NCI-H2227 (cell line): ENCODE results near the gene CD28.
"Not testable (repeated sequence)": the region's sequence is repeated elsewhere in the genome, so short reads cannot be mapped to it uniquely, and the experiment has no call there.

Experiments used
- DNase-seq: peaks from one replicate; lab custom pipeline; 2025; ENCODE audit not compliant: unreplicated experiment; lab: John Stamatoyannopoulos, UW

Gene CD28

GRCh38 chr2:203781151-203781550 lies 74.7 kb downstream of the CD28 start:
- DNase-seq: no peak

- DNase-seq: peak; percentile 77
Observed at GRCh38 chr2:203782262-203782976, 76.0 kb downstream of the CD28 start.

- no peak for DNase-seq
Observed at GRCh38 chr2:203783496-203784203, 77.2 kb downstream of the CD28 start.

- not testable (repeated sequence) for DNase-seq
Observed at GRCh38 chr2:203784710-203785270, 78.4 kb downstream of the CD28 start.

GRCh38 chr2:203785391-203786110 lies 79.1 kb downstream of the CD28 start:
- DNase-seq: not testable (repeated sequence)

- DNase-seq: peak; percentile 52
Observed at GRCh38 chr2:203786549-203787351, 80.3 kb downstream of the CD28 start.

GRCh38 chr2:203787979-203788378 lies 81.5 kb downstream of the CD28 start:
- DNase-seq: no peak
